ENCODE measurements around the gene PGF.
A peak's percentile ranks its signal among the peaks of the same experiment; 100 is the strongest.
"Not testable (repeated sequence)": the region's sequence is repeated elsewhere in the genome, so short reads cannot be mapped to it uniquely, and the experiment has no call there.

The PGF gene

DNA sequence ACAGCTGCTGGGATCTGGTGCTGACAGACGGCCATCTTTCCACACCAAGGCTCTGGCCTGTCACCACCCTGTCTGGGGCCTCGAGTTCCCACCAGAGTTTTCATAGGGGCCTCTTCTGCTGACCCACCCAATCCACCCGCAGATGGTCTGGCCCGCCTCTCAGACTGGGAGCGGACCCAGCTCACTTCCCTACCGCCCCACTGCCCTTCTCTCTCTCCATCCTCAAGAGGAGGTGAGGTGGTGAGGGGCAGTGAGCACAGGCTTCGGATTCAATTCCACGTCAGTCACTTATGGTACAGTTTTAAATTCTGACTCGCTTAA, 20.1 kb downstream of the PGF start:
- no peak overlapping the region for H3K4me3 ChIP-seq (ENCODE audit: control insufficient read depth, low read depth, low read length)
- DNase-seq (ENCODE audit: low read depth), result no peak
- TF ChIP-seq, protein P1, sequence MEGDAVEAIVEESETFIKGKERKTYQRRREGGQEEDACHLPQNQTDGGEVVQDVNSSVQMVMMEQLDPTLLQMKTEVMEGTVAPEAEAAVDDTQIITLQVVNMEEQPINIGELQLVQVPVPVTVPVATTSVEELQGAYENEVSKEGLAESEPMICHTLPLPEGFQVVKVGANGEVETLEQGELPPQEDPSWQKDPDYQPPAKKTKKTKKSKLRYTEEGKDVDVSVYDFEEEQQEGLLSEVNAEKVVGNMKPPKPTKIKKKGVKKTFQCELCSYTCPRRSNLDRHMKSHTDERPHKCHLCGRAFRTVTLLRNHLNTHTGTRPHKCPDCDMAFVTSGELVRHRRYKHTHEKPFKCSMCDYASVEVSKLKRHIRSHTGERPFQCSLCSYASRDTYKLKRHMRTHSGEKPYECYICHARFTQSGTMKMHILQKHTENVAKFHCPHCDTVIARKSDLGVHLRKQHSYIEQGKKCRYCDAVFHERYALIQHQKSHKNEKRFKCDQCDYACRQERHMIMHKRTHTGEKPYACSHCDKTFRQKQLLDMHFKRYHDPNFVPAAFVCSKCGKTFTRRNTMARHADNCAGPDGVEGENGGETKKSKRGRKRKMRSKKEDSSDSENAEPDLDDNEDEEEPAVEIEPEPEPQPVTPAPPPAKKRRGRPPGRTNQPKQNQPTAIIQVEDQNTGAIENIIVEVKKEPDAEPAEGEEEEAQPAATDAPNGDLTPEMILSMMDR (conservative IDR thresholded peaks at IDR 0.05; ENCODE audit: control insufficient read depth, insufficient read depth, low read depth, low read length), result no peak

DNA sequence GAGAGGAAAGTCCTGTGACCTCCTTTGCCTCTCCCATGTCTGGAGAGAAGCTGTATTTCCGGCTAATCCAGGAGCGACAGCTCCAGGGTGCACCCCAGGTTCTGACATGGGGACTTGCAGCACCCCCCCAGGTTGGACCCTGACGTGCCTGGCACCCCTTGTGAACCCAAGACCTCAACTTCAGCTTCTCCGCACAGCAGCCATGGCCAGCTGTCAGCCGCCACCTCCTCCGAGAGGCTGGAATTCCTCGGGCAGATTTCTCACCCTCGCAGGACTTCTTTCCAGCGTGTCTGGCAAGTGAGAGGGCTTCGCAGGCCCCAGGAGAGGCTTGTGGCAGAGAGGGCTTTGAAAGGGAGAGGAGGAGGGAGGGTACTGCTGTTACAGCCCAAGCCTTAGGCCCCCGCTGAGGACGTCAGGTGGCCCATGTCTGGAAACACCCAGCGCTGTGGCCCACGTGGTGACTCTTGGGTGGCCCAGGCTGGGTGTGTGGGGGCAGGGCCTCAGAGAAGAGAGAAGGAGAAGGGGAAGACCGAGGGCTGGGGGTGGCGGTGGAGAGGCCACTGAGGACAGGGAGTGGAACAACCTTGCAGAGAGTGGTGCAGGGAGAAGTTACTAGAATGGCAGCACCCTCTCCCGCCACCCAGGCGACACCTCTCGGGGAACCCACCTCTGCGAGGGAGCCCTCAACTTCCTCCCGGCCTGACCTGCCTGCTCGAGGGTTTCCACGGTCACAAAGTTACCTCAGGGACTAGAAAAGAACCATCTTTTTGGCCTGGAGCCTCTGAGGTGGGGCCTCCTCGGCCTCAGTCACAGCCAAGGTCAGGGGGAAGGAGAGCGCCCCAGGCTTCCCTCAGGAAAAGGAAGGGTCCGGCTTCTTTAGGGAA, 20.7 kb downstream of the PGF start:
- TF ChIP-seq, protein P1 (conservative IDR thresholded peaks at IDR 0.05; ENCODE audit: control insufficient read depth, insufficient read depth, low read depth, low read length), result no peak
- no peak for DNase-seq (ENCODE audit: low read depth)
- H3K4me3 ChIP-seq (ENCODE audit: control insufficient read depth, low read depth, low read length), result no peak overlapping the region

DNA sequence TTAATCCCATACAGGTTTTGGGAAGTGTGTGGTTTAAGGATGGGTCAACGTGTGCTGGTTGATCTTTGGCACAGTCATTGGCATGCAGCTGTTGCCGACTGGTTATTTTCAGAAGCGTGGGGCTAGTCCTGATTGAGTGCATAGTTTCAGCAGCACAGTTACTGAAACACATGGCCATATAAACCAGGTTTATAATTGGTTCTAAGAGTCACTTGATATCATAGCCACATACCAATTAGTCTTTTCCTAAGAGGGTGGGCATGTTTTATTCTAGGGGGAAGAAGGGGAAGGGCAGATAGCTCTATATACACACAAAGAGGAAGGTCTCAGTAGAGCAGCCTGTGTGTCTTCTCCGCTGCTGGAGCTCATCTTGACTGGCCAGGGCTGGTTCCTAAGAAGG, 21.4 kb downstream of the PGF start:
- TF ChIP-seq, protein P1 (conservative IDR thresholded peaks at IDR 0.05; ENCODE audit: control insufficient read depth, insufficient read depth, low read depth, low read length), result no peak
- peak; percentile 40 for DNase-seq (ENCODE audit: low read depth)
- no peak overlapping the region for H3K4me3 ChIP-seq (ENCODE audit: control insufficient read depth, low read depth, low read length)

DNA sequence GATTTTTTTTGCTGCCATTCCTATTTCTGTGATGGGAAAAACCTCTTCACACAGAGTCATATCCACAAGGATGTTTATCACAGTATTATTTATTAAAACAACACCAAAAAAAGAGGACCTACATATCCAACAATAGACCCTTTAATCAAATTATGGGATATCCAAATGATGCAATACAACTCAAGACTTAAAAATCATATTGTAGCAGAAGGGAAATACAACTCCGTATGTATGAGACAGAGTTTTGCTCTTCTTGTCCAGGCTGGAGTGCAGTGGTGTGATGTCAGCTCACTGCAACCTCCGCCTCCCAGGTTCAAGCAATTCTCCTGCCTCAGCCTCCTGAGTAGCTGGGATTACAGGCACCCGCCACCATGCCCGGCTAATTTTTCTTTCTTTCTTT, 22.5 kb downstream of the PGF start:
- H3K4me3 ChIP-seq (ENCODE audit: control insufficient read depth, low read depth, low read length); DNase-seq (ENCODE audit: low read depth): not testable (repeated sequence)

DNA sequence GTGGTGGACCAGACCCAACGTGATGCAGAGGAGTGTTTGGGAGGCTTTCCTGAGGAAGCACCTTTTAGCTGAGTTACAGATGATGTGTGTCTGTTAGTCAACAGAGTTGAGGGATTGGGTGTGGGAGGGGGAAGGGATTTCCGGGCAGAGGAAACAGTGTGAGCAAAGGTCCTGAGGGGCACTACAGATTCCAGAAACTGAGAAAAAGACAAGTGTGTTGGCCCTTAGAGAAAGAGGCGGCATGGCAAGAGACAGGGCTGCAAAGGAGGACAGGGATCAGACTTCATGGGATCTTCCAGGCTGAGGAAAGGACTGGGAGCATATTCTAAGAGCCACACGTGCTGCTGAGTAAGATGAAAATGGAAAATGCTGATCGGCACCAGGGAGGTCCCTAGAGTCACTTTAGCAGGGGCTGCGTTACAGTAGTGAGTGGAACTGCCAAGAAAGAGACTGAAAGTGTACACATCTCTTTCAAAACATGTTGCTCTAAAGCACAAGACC, 22.9 kb downstream of the PGF start:
- TF ChIP-seq, protein P1 (conservative IDR thresholded peaks at IDR 0.05; ENCODE audit: control insufficient read depth, insufficient read depth, low read depth, low read length), result no peak
- no peak overlapping the region for H3K4me3 ChIP-seq (ENCODE audit: control insufficient read depth, low read depth, low read length)
- peak; percentile 56 for DNase-seq (ENCODE audit: low read depth)

DNA sequence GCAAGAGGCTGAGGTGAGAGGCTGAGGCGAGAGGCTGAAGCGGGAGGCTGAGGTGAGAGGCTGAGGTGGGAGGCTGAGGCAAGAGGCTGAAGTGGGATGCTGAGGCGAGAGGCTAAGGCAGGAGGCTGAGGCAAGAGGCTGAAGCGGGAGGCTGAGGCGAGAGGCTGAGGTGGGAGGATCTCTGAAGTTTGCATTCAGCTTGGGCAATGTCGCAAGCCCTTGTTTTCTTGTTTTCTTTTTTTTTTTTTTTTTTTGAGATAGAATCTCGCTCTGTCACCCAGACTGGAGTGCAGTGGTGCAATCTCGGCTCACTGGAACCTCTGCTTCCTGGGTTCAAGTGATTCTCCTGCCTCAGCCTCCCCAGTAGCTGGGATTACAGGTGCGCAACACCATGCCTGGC, 23.7 kb downstream of the PGF start:
- not testable (repeated sequence) for DNase-seq (ENCODE audit: low read depth); H3K4me3 ChIP-seq (ENCODE audit: control insufficient read depth, low read depth, low read length)

DNA sequence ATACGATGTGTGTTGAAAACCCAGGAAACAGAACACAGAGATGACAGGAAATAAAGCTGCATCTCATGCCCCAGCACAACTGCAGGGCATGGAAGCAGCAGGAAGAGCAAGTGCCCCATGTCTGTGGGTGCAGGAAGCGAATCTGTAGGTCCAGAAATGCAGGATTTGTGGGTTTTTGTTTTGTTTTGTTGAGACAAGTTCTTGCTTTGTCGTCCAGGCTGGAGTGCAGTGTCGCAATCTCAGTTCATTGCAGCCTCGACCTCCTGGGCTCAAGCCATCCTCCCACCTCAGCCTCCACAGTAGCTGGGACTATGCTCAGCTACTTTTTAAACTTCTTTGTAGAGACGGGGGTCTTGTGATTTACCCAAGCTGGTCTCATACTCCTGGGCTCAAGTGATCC, 26.2 kb downstream of the PGF start:
- TF ChIP-seq, protein P1 (conservative IDR thresholded peaks at IDR 0.05; ENCODE audit: control insufficient read depth, insufficient read depth, low read depth, low read length), result no peak
- H3K4me3 ChIP-seq (ENCODE audit: control insufficient read depth, low read depth, low read length), result no peak overlapping the region

DNA sequence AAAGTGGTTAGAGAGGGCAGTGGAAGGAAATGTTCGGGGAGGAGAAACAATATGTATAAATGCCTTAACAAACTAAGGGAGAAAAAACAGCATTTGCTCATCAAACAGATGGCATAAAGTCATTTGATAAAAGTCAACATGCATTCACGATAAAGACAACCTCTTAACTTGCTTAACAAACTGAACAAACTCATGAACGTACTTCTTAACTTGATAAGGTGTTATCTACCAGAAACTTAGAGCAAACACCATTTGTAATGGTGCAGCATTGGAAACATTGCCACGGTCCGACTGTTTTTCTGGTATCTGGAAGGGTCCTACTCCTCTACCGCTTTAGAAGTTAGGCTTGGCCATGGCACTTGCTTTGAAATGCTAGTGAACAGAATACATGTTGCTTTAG, 28.2 kb downstream of the PGF start:
- DNase-seq (ENCODE audit: low read depth), result no peak
- TF ChIP-seq, protein P1 (conservative IDR thresholded peaks at IDR 0.05; ENCODE audit: control insufficient read depth, insufficient read depth, low read depth, low read length), result no peak
- H3K4me3 ChIP-seq (ENCODE audit: control insufficient read depth, low read depth, low read length), result no peak overlapping the region

More for the DNA sequence above, 26.2 kb downstream of the PGF start:
- DNase-seq (ENCODE audit: low read depth), result no peak
